HG03521 (cell line): ENCODE results near the gene PRR19.

Experiments
- ATAC-seq: cut with Tn5 transposase; IDR thresholded peaks from one replicate; pipeline ENCODE4 v1.9.1; 2021; ENCODE audit warnings: mild to moderate bottlenecking, moderate library complexity; ENCODE audit not compliant: unreplicated experiment

The PRR19 gene

GRCh38 chr19:42282819-42283187 lies 19.1 kb upstream of the PRR19 start:
- no peak for ATAC-seq

GRCh38 chr19:42283188-42284065 lies 18.5 kb upstream of the PRR19 start:
- ATAC-seq: peak; percentile 52

DNA sequence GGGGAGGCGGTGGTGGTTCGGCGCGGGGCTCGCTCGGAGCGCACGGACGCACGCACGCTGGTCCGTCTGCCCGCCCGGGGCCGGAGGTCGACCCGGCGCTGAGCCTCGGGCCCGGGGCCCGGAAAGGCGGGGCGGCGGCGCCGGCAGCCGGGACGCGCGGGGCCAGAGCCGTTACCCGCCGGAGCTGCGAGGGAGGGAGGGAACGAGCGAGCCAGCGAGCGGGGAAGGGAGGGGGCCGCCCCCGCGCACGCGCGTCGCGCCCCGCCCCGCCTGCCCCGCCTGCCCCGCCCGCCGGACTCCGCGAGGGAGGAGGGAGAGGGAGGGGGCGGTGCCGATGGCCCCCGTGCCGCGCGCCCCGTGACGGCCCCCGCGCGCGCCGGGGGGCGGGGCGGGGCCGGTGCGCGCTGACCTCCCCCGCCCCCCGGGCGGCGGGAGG lies 17.8 kb upstream of the PRR19 start:
- peak; percentile 37 for ATAC-seq

DNA sequence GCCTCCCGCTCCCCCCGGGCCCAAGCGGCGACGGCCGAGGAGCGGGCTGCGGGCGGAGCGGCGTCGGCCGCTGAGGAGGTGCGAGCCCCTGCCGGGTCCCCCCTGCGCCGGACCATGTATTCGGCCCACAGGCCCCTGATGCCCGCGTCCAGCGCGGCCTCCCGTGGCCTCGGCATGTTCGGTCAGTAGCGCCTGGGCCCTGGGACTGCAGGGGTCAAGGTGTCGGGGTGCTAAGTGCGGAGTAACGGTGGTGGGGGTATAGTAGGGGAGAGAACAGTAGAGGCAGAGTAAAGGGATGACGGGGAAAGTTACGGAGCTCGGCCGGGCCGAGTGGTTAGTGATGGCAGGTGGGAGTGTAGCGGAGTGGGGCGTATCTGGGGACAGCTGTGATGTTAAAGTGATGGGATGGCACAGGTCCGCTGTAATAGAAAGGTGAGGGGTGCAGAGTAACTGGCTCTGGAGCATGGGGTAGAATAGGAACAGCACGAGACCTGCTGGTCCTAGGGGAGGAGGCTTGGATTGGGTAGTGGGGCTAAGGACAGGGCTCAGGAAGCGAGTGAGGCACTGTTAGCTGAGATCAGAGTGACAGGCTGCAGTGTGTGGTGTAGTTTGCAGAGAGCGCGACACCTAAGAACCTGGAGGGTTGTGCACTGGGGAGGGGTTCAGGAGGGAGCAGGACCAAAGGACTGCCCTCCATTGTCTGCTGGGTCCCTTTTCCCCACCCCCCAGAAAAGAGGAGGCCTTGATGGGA lies 17.2 kb upstream of the PRR19 start:
- ATAC-seq: no peak

DNA sequence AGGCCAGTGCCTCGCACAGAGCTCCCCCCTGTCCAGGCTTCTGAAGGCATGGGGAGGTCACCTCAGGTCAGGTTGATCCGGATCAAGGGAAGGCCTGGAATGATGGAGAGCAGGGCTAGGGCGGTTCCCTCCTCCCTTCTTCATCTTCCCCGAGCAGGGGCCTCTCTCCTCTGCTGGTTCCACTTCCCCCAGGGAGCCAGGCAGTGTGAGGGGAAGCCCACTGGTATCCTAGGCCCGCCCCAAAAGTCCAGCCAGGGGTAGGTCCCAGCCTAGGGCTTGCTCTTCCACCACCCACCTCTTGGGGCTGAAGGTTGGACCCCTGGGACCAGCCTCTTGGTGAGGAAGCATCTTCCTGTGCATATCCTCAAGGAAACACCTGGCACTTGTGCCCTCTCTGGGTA lies 16.4 kb upstream of the PRR19 start:
- no peak for ATAC-seq

DNA sequence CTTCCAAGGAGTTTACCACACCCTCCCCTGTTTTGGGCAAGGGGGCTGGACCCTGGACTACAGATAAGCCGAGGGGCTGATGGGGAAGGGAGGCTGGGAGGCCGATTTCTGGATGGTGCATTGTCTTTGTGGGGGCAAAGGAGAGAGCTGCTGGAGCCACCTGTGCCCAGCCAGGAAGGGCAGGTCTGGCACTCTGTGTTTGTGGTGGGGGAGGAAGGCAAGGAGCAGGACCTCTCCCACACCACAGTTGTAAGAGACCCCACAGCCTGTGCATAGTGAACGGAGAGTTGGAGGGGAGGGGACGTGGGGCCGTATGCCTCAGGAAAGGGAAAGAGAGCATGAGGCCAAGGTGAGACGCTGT lies 16.0 kb upstream of the PRR19 start:
- ATAC-seq: no peak

DNA sequence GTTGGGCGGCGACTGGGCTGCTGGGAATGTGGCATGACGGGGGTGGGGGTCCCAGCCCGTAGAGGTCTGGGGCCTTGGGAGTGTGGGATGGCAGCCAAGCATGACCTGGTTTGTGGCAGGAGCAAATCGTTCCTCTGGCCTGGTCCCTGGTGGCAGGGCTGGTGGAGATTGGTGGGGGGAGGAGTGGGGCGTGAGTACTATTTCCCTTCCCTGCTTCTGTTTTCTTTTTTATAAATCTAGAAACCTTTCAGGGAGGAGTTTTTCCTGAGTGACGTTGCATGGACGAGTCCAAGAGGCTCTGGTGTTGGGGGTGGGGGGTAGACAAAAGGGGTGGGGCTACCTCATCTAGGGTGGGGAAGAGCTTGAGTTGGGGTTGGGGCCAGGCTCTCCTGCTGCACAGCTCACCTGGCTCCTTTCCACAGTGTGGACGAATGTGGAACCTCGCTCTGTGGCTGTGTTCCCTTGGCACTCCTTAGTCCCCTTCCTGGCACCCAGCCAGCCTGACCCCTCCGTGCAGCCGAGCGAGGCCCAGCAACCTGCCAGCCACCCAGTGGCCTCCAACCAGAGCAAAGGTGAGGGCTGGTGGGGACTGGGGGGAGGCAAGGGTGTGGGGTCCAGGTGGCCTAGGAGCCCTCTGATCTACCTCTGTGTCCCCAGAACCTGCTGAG lies 15.4 kb upstream of the PRR19 start:
- no peak for ATAC-seq

DNA sequence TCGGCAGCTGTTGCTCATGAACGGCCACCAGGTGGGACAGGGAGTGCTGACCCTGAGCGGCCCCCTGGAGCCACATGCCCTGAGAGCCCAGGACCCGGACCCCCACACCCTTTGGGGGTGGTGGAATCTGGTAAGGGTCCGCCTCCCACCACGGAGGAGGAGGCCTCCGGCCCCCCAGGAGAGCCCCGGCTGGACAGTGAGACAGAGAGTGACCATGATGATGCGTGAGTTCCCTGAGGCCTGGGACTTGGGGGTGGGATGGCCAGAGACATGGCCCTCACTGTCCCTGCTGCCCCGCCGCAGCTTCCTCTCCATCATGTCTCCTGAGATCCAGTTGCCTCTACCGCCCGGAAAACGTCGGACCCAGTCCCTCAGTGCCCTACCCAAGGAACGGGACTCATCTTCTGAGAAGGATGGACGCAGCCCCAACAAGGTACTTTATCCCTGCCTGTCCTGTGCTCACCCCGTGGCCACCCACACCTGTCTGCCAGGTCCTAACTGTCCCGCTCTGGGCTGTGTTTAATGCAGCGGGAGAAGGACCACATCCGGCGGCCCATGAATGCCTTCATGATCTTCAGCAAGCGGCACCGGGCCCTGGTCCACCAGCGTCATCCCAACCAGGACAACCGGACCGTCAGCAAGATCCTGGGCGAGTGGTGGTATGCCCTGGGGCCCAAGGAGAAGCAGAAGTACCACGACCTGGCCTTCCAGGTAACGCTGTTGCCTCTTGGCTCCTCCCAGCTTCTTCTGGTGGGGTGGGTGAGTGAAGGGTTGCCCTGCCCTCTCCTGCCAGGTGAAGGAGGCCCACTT lies 14.7 kb upstream of the PRR19 start:
- ATAC-seq: no peak

DNA sequence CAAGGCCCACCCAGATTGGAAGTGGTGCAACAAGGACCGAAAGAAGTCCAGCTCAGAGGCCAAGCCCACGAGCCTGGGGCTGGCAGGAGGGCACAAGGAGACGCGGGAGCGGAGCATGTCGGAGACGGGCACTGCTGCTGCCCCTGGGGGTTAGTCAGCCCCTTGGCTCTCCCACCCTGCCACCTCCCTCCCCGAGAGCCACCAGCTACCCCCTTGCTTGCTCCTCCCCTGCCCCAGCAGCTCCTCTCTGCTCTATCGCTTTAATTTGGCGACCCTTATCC lies 14.2 kb upstream of the PRR19 start:
- ATAC-seq: no peak

DNA sequence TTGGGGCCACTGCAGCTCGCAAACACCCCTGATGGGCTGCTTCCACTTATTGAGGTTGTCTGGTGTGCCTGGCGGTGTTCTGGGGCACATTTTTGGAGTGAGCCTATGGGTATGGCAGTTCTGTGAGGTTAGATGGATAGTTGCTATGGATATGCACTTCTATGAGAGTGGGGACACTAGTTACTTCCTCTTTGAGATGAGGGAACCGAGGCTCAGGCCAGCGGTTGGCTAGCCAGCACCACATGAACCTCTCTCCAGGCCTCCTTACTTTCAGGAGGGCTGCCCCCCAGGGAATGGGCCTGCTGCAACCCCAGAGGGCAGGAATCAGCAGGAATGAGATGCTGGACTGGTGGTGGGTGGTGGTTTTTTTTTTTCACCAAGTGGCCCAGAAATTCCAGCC lies 13.5 kb upstream of the PRR19 start:
- ATAC-seq: no peak

DNA sequence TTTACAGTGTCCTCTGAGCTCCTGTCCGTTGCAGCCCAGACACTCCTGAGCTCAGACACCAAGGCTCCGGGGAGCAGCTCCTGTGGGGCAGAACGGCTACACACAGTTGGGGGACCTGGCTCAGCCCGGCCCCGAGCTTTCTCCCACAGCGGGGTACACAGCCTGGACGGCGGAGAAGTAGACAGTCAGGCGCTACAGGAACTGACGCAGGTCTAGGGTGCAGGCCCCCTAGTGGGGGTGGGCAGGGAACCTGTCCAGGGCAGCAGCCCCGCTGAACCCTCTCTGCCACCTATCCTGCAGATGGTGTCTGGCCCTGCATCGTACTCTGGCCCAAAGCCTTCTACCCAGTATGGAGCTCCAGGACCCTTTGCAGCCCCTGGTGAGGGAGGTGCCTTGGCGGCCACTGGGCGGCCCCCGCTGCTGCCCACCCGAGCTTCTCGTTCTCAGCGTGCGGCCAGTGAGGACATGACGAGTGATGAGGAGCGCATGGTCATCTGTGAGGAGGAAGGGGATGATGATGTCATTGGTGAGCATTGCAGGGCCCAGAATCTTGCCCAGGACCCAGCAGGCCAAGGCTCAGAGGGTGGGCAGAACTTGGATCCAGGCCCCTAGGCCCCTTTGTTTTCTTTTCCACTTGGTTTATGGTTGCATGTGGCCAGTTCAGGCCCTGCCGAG lies 12.9 kb upstream of the PRR19 start:
- no peak for ATAC-seq

GRCh38 chr19:42289556-42290041 lies 12.3 kb upstream of the PRR19 start:
- no peak for ATAC-seq

DNA sequence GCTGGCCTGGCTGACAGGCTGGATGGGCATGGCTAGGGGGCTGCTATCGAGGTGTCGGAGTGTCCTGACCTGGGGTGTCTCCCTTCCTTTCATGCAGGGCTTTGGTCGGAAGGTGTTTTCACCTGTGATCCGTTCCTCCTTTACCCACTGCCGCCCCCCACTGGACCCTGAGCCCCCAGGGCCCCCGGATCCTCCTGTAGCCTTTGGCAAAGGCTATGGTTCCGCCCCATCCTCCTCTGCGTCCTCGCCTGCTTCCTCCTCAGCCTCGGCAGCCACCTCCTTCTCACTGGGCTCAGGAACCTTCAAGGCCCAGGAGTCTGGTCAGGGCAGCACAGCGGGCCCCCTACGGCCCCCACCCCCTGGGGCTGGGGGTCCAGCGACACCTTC lies 11.8 kb upstream of the PRR19 start:
- ATAC-seq: no peak

- ATAC-seq: no peak
Observed at GRCh38 chr19:42290523-42291434, 11.2 kb upstream of the PRR19 start.

DNA sequence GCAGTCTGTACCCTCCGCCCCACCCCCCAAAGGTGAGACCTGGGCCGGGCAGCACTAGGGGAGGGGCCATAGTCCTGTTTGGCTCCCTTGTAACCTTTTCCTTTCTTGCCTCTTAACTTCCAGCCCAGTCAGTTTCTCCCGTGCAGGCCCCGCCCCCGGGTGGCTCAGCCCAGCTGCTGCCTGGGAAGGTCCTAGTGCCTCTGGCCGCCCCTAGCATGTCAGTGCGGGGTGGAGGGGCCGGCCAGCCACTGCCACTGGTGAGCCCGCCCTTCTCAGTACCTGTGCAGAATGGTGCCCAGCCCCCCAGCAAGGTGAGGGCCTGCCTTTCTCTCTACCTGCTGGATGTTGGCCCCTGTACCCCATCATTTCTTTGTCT lies 10.5 kb upstream of the PRR19 start:
- no peak for ATAC-seq

DNA sequence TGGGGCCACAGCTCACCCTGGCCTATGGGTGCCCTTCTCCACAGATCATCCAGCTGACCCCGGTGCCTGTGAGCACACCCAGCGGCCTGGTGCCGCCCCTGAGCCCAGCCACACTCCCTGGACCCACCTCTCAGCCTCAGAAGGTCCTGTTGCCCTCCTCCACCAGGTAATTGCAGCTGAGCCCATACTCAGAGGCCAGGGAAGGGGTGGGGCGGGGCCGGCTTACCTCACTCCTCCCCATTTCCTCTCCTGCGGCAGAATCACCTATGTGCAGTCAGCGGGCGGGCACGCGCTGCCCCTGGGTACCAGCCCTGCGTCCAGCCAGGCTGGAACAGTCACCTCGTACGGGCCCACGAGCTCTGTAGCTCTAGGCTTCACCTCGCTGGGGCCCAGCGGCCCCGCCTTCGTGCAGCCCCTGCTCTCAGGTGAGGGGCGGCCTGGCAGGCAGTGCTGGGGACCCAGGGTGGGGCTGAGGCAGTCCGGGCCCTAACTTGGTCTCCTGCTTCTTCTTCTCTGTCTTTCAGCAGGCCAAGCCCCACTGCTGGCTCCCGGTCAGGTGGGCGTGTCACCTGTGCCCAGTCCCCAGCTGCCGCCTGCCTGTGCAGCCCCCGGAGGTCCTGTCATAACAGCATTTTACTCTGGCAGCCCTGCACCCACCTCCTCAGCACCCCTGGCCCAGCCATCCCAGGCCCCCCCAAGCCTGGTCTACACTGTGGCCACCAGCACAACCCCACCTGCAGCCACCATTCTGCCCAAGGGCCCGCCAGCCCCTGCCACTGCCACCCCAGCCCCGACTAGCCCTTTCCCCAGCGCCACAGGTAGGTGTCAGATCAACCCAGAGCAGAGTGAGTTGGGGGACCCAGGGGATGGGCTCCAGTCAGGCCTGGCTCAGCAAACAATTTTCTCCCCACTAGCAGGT lies 9.6 kb upstream of the PRR19 start:
- ATAC-seq: no peak

GRCh38 chr19:42292963-42293362 lies 9.0 kb upstream of the PRR19 start:
- no peak for ATAC-seq

- ATAC-seq: no peak
Observed at GRCh38 chr19:42293540-42293939, 8.4 kb upstream of the PRR19 start.
